ENCODE data around the gene LILRA5. TPM values are rescaled to one million over a fixed set of nuclear protein-coding genes. Genes with fewer than 3 reads are reported as not detected.

The LILRA5 gene
- total and polyA plus RNA-seq, 8 donors, result 1.1 to 8.5 (median 2.7) TPM; not detected in 2

- H3K4me3 ChIP-seq, result no peak overlapping the region
- no peak overlapping the region for H3K27ac ChIP-seq
- no peaks in the 10 kb centered on the region for H3K9me3 ChIP-seq
- 82 to 94% (median 87%) methylated on average over 2 of the region's 2 CpGs for WGBS, 5 donors
- TF ChIP-seq POLR2A (IDR thresholded peaks at IDR 0.05) (no peak), CTCF (IDR thresholded peaks at IDR 0.05) (no peak), EP300 (IDR thresholded peaks at IDR 0.05) (no peak), POLR2AphosphoS5 (IDR thresholded peaks at IDR 0.05) (no peak)
- no peaks in the 10 kb centered on the region for H3K4me1 ChIP-seq
- DNase-seq, result no peak
- no peaks in the 10 kb centered on the region for H3K36me3 ChIP-seq
- intact Hi-C loops (cut with DNase I; ENCODE audit: low total_unique reads), result no loop called here
- H3K27me3 ChIP-seq, result peaks cover 0 to 18% (median 0%) of the 10 kb centered on the region in 3 donors
These were observed 50.5 kb downstream of the LILRA5 start for GRCh38 chr19:54262470-54262869.

GRCh38 chr19:54262066-54262465 lies 50.9 kb downstream of the LILRA5 start:
- Histone ChIP-seq H3K9me3 (no peaks in the 10 kb centered on the region), H3K27me3 (peaks cover 0 to 22% (median 3%) of the 10 kb centered on the region in 3 donors), H3K4me1 (no peaks in the 10 kb centered on the region), H3K36me3 (no peaks in the 10 kb centered on the region), H3K4me3 (no peak overlapping the region), H3K27ac (no peak overlapping the region)
- TF ChIP-seq EP300 (IDR thresholded peaks at IDR 0.05) (no peak), POLR2A (IDR thresholded peaks at IDR 0.05) (no peak), POLR2AphosphoS5 (IDR thresholded peaks at IDR 0.05) (no peak), CTCF (IDR thresholded peaks at IDR 0.05) (no peak)
- intact Hi-C loops (cut with DNase I; ENCODE audit: low total_unique reads), result no loop called here
- DNase-seq, result peak in 1 of 2 donors; percentile 8
- WGBS, 5 donors, result 77 to 85% (median 83%) methylated on average over 11 of the region's 11 CpGs

GRCh38 chr19:54257116-54257480 lies 55.9 kb downstream of the LILRA5 start, which contains the start of gene LILRB5:
Gene LILRB5 (minus strand): TSS chr19:54257273. CDS start chr19:54257193, 80 bp downstream.
- WGBS, 5 donors, result 68 to 75% (median 74%) methylated on average over 5 to 9 of the region's 9 CpGs
- DNase-seq, result no peak
- TF ChIP-seq POLR2A (IDR thresholded peaks at IDR 0.05) (no peak), EP300 (IDR thresholded peaks at IDR 0.05) (no peak), CTCF (IDR thresholded peaks at IDR 0.05) (no peak), POLR2AphosphoS5 (IDR thresholded peaks at IDR 0.05) (no peak)

More at GRCh38 chr19:54257116-54257480, 55.9 kb downstream of the LILRA5 start, which contains the start of gene LILRB5:
- peak within 1 kb of the TSS in 2 of 4 donors; percentile 7 to 15 for H3K4me3 ChIP-seq
- no peaks in the 10 kb centered on the region for H3K4me1 ChIP-seq
- no peaks in the 10 kb centered on the region for H3K36me3 ChIP-seq
- no peak within 1 kb of the TSS for H3K27ac ChIP-seq
- intact Hi-C loops (cut with DNase I; ENCODE audit: low total_unique reads), result no loop called here
- peaks cover 0 to 59% (median 40%) of the 10 kb centered on the region in 3 donors for H3K27me3 ChIP-seq
- H3K9me3 ChIP-seq, result no peaks in the 10 kb centered on the region

Small RNAs within 50 kb of the gene (small RNA-seq; reads per million reads assigned to genes)
- gene AC245884.12 (0 reads per million in 4 donors), gene MIR4752 (0 reads per million in 4 donors), gene RNU6-1307P (0 reads per million in 4 donors)

Other genes with a start within 250 kb of the LILRA5 start
- not detected for gene VSTM1, start 249.3 kb downstream of the LILRA5 start, total RNA-seq
- gene VSTM1, start 249.3 kb downstream of the LILRA5 start, polyA plus RNA-seq, result not detected
- gene TARM1, start 231.8 kb downstream of the LILRA5 start, total RNA-seq, result not detected
- gene TARM1, start 231.8 kb downstream of the LILRA5 start, polyA plus RNA-seq, result not detected
- gene OSCAR, start 212.4 kb downstream of the LILRA5 start, total RNA-seq, result 1 to 10 TPM in 1 of 5 donors, under 1 TPM in 1, not detected in 3; 0.45 to 2.6 TPM
- gene OSCAR, start 212.4 kb downstream of the LILRA5 start, polyA plus RNA-seq, result under 1 TPM in 2 of 3 donors, not detected in 1; 0.81 to 0.95 TPM
- 100 to 1,000 TPM in 1 of 5 donors, 10 to 100 TPM in 1, 1 to 10 TPM in 2, not detected in 1; 7.0 to 401 (median 16.2) TPM for gene NDUFA3, start 210.3 kb downstream of the LILRA5 start, total RNA-seq
- 100 to 1,000 TPM; 253 to 356 (median 281) TPM for gene NDUFA3, start 210.3 kb downstream of the LILRA5 start, polyA plus RNA-seq
- 10 to 100 TPM in 1 of 5 donors, 1 to 10 TPM in 2, under 1 TPM in 1, not detected in 1; 0.45 to 10.9 (median 4.8) TPM for gene TFPT, start 197.5 kb downstream of the LILRA5 start, total RNA-seq
- 10 to 100 TPM; 22.9 to 31.8 (median 23.1) TPM for gene TFPT, start 197.5 kb downstream of the LILRA5 start, polyA plus RNA-seq
- gene PRPF31, start 197.4 kb downstream of the LILRA5 start, total RNA-seq, result 10 to 100 TPM; 22.8 to 98.2 (median 27.8) TPM
- 10 to 100 TPM; 46.3 to 53.1 (median 46.3) TPM for gene PRPF31, start 197.4 kb downstream of the LILRA5 start, polyA plus RNA-seq
- 100 to 1,000 TPM in 1 of 5 donors, 10 to 100 TPM in 4; 11.2 to 100 (median 36.2) TPM for gene CNOT3, start 175.4 kb downstream of the LILRA5 start, total RNA-seq
- 10 to 100 TPM; 18.2 to 40.5 (median 22.3) TPM for gene CNOT3, start 175.4 kb downstream of the LILRA5 start, polyA plus RNA-seq
- gene LENG1, start 153.4 kb downstream of the LILRA5 start, total RNA-seq, result 10 to 100 TPM in 2 of 5 donors, 1 to 10 TPM in 1, not detected in 2; 4.2 to 35.6 (median 21.0) TPM
- gene LENG1, start 153.4 kb downstream of the LILRA5 start, polyA plus RNA-seq, result 10 to 100 TPM in 1 of 3 donors, 1 to 10 TPM in 2; 8.2 to 12.0 (median 8.6) TPM
- gene TMC4, start 140.0 kb downstream of the LILRA5 start, total RNA-seq, result 10 to 100 TPM; 28.0 to 99.5 (median 47.1) TPM
- gene TMC4, start 140.0 kb downstream of the LILRA5 start, polyA plus RNA-seq, result 10 to 100 TPM; 33.4 to 49.8 (median 39.3) TPM
- gene MBOAT7, start 123.6 kb downstream of the LILRA5 start, total RNA-seq, result 1,000 to 10,000 TPM in 1 of 5 donors, 100 to 1,000 TPM in 1, 10 to 100 TPM in 3; 22.0 to 1,215 (median 95.1) TPM
- gene MBOAT7, start 123.6 kb downstream of the LILRA5 start, polyA plus RNA-seq, result 10 to 100 TPM; 14.1 to 20.6 (median 19.1) TPM
- 100 to 1,000 TPM in 1 of 5 donors, 10 to 100 TPM in 4; 25.5 to 147 (median 34.5) TPM for gene TSEN34, start 121.9 kb downstream of the LILRA5 start, total RNA-seq
- 10 to 100 TPM; 35.3 to 54.1 (median 45.1) TPM for gene TSEN34, start 121.9 kb downstream of the LILRA5 start, polyA plus RNA-seq
- 1,000 to 10,000 TPM in 4 of 5 donors, 100 to 1,000 TPM in 1; 634 to 2,012 (median 1,471) TPM for gene RPS9, start 112.3 kb downstream of the LILRA5 start, total RNA-seq
- 1,000 to 10,000 TPM; 4,159 to 5,346 (median 4,356) TPM for gene RPS9, start 112.3 kb downstream of the LILRA5 start, polyA plus RNA-seq
- 10 to 100 TPM in 1 of 5 donors, 1 to 10 TPM in 2, under 1 TPM in 1, not detected in 1; 0.89 to 74.7 (median 2.4) TPM for gene LILRB3, start 90.2 kb downstream of the LILRA5 start, total RNA-seq
- gene LILRB3, start 90.2 kb downstream of the LILRA5 start, polyA plus RNA-seq, result 1 to 10 TPM; 1.7 to 3.0 (median 2.5) TPM
- 1 to 10 TPM in 2 of 5 donors, under 1 TPM in 2, not detected in 1; 0.37 to 3.8 (median 1.4) TPM for gene LILRA6, start 70.4 kb downstream of the LILRA5 start, total RNA-seq
- 1 to 10 TPM in 1 of 3 donors, under 1 TPM in 2; 0.20 to 1.8 (median 0.81) TPM for gene LILRA6, start 70.4 kb downstream of the LILRA5 start, polyA plus RNA-seq
- 10 to 100 TPM in 1 of 5 donors, 1 to 10 TPM in 3, not detected in 1; 2.8 to 40.8 (median 5.0) TPM for gene LILRB5, start 55.9 kb downstream of the LILRA5 start, total RNA-seq
- gene LILRB5, start 55.9 kb downstream of the LILRA5 start, polyA plus RNA-seq, result 1 to 10 TPM in 2 of 3 donors, under 1 TPM in 1; 0.28 to 3.4 (median 3.0) TPM
- gene LILRB2, start 32.1 kb downstream of the LILRA5 start, total RNA-seq, result 1 to 10 TPM in 3 of 5 donors, under 1 TPM in 1, not detected in 1; 0.87 to 2.2 (median 1.2) TPM
- 1 to 10 TPM; 1.1 to 2.0 (median 1.2) TPM for gene LILRB2, start 32.1 kb downstream of the LILRA5 start, polyA plus RNA-seq
- not detected for gene LILRA4, start 26.0 kb upstream of the LILRA5 start, total RNA-seq
- not detected for gene LILRA4, start 26.0 kb upstream of the LILRA5 start, polyA plus RNA-seq
- gene LAIR1, start 51.8 kb upstream of the LILRA5 start, total RNA-seq, result 1 to 10 TPM in 4 of 5 donors, under 1 TPM in 1; 0.87 to 9.1 (median 1.3) TPM
- 1 to 10 TPM; 4.1 to 6.1 (median 5.4) TPM for gene LAIR1, start 51.8 kb upstream of the LILRA5 start, polyA plus RNA-seq
- 10 to 100 TPM in 1 of 5 donors, 1 to 10 TPM in 2, not detected in 2; 2.3 to 12.9 (median 7.0) TPM for gene TTYH1, start 102.3 kb upstream of the LILRA5 start, total RNA-seq
- 1 to 10 TPM in 1 of 3 donors, under 1 TPM in 1, not detected in 1; 0.12 to 1.4 TPM for gene TTYH1, start 102.3 kb upstream of the LILRA5 start, polyA plus RNA-seq
- gene LENG8, start 136.0 kb upstream of the LILRA5 start, total RNA-seq, result 100 to 1,000 TPM in 4 of 5 donors, 10 to 100 TPM in 1; 61.3 to 464 (median 222) TPM
- gene LENG8, start 136.0 kb upstream of the LILRA5 start, polyA plus RNA-seq, result 10 to 100 TPM; 37.4 to 99.0 (median 89.0) TPM
- gene LENG9, start 150.6 kb upstream of the LILRA5 start, total RNA-seq, result 10 to 100 TPM in 2 of 5 donors, 1 to 10 TPM in 3; 1.3 to 14.5 (median 3.5) TPM
- 1 to 10 TPM; 6.9 to 7.8 (median 7.3) TPM for gene LENG9, start 150.6 kb upstream of the LILRA5 start, polyA plus RNA-seq
- gene CDC42EP5, start 160.1 kb upstream of the LILRA5 start, total RNA-seq, result 100 to 1,000 TPM in 1 of 5 donors, 10 to 100 TPM in 2, under 1 TPM in 1, not detected in 1; 0.89 to 699 (median 32.8) TPM
- gene CDC42EP5, start 160.1 kb upstream of the LILRA5 start, polyA plus RNA-seq, result 10 to 100 TPM; 24.8 to 48.6 (median 28.3) TPM
- not detected for gene LAIR2, start 189.7 kb upstream of the LILRA5 start, total RNA-seq
- gene LAIR2, start 189.7 kb upstream of the LILRA5 start, polyA plus RNA-seq, result under 1 TPM in 1 of 3 donors, not detected in 2; 0.30 TPM